ENCODE data around the gene L3MBTL4. TPM values are rescaled to one million over a fixed set of nuclear protein-coding genes. Genes with fewer than 3 reads are reported as not detected.
A peak's percentile ranks its signal among the peaks of the same experiment; 100 is the strongest.

The L3MBTL4 gene
- 2.0 and 2.2 TPM in 2 replicates for total RNA-seq (2014; rRNA removed; shearing (Covaris generic))
- polyA plus RNA-seq (2015; cell fraction: cytosol; rRNA removed), result 1.9 and 2.2 TPM in 2 replicates
- 4.2 and 4.6 TPM in 2 replicates for polyA plus RNA-seq (2015; cell fraction: nucleus; rRNA removed)

- in situ Hi-C loops (cut with HindIII; ENCODE audit: low pct_unique_long_range_greater_than_20kb, low sequenced_read_pairs), result no loop called here
- DNase-seq (ENCODE audit: low read depth, low spot score), result peak; percentile 7
Observed at GRCh38 chr18:6414723-6415417, at the start of gene L3MBTL4. Gene L3MBTL4 (minus strand): TSS chr18:6414911. CDS start chr18:6311625, 103,286 bp downstream.

- in situ Hi-C loops (cut with HindIII; ENCODE audit: low pct_unique_long_range_greater_than_20kb, low sequenced_read_pairs), result no loop called here
- DNase-seq (ENCODE audit: low read depth, low spot score), result no peak
Observed at GRCh38 chr18:6452194-6452593, 37.5 kb upstream of the L3MBTL4 start.

- in situ Hi-C loops (cut with HindIII; ENCODE audit: low pct_unique_long_range_greater_than_20kb, low sequenced_read_pairs), result no loop called here
Observed at GRCh38 chr18:6449213-6449612, 34.5 kb upstream of the L3MBTL4 start.

GRCh38 chr18:6444466-6445228 is 29.9 kb upstream of the L3MBTL4 start:
- in situ Hi-C loops (cut with HindIII; ENCODE audit: low pct_unique_long_range_greater_than_20kb, low sequenced_read_pairs), result no loop called here

More at GRCh38 chr18:6449213-6449612, 34.5 kb upstream of the L3MBTL4 start:
- no peak for DNase-seq (ENCODE audit: low read depth, low spot score)

GRCh38 chr18:6441200-6441599 is 26.5 kb upstream of the L3MBTL4 start:
- no peak for DNase-seq (ENCODE audit: low read depth, low spot score)
- in situ Hi-C loops (cut with HindIII; ENCODE audit: low pct_unique_long_range_greater_than_20kb, low sequenced_read_pairs), result no loop called here

More at GRCh38 chr18:6444466-6445228, 29.9 kb upstream of the L3MBTL4 start:
- DNase-seq (ENCODE audit: low read depth, low spot score), result no peak

GRCh38 chr18:6437937-6438818 is 23.5 kb upstream of the L3MBTL4 start:
- DNase-seq (ENCODE audit: low read depth, low spot score), result no peak
- in situ Hi-C loops (cut with HindIII; ENCODE audit: low pct_unique_long_range_greater_than_20kb, low sequenced_read_pairs), result no loop called here

GRCh38 chr18:6435731-6436130 is 21.0 kb upstream of the L3MBTL4 start:
- DNase-seq (ENCODE audit: low read depth, low spot score), result no peak
- in situ Hi-C loops (cut with HindIII; ENCODE audit: low pct_unique_long_range_greater_than_20kb, low sequenced_read_pairs), result no loop called here

GRCh38 chr18:6434987-6435709 is 20.4 kb upstream of the L3MBTL4 start:
- DNase-seq (ENCODE audit: low read depth, low spot score), result no peak

GRCh38 chr18:6434481-6434880 is 19.8 kb upstream of the L3MBTL4 start:
- in situ Hi-C loops (cut with HindIII; ENCODE audit: low pct_unique_long_range_greater_than_20kb, low sequenced_read_pairs), result no loop called here
- no peak for DNase-seq (ENCODE audit: low read depth, low spot score)

More at GRCh38 chr18:6434987-6435709, 20.4 kb upstream of the L3MBTL4 start:
- in situ Hi-C loops (cut with HindIII; ENCODE audit: low pct_unique_long_range_greater_than_20kb, low sequenced_read_pairs), result no loop called here

GRCh38 chr18:6431659-6432318 is 17.1 kb upstream of the L3MBTL4 start:
- in situ Hi-C loops (cut with HindIII; ENCODE audit: low pct_unique_long_range_greater_than_20kb, low sequenced_read_pairs), result no loop called here
- no peak for DNase-seq (ENCODE audit: low read depth, low spot score)

- in situ Hi-C loops (cut with HindIII; ENCODE audit: low pct_unique_long_range_greater_than_20kb, low sequenced_read_pairs), result no loop called here
- DNase-seq (ENCODE audit: low read depth, low spot score), result no peak
Observed at GRCh38 chr18:6428851-6429395, 14.2 kb upstream of the L3MBTL4 start.

GRCh38 chr18:6427286-6427685 is 12.6 kb upstream of the L3MBTL4 start:
- in situ Hi-C loops (cut with HindIII; ENCODE audit: low pct_unique_long_range_greater_than_20kb, low sequenced_read_pairs), result no loop called here
- no peak for DNase-seq (ENCODE audit: low read depth, low spot score)

GRCh38 chr18:6423289-6423688 is 8.6 kb upstream of the L3MBTL4 start:
- in situ Hi-C loops (cut with HindIII; ENCODE audit: low pct_unique_long_range_greater_than_20kb, low sequenced_read_pairs), result no loop called here

GRCh38 chr18:6414118-6414722 is 491 bp downstream of the L3MBTL4 start:
- no peak for DNase-seq (ENCODE audit: low read depth, low spot score)
- in situ Hi-C loops (cut with HindIII; ENCODE audit: low pct_unique_long_range_greater_than_20kb, low sequenced_read_pairs), result no loop called here

More at GRCh38 chr18:6423289-6423688, 8.6 kb upstream of the L3MBTL4 start:
- DNase-seq (ENCODE audit: low read depth, low spot score), result peak; percentile 28

GRCh38 chr18:6413579-6414117 is 1.1 kb downstream of the L3MBTL4 start:
- in situ Hi-C loops (cut with HindIII; ENCODE audit: low pct_unique_long_range_greater_than_20kb, low sequenced_read_pairs), result no loop called here
- no peak for DNase-seq (ENCODE audit: low read depth, low spot score)

All from SK-MEL-5 (cell line).